PC-9 (cell line): ENCODE measurements around the gene SON.

ENCODE experiments used
- CTCF ChIP-seq: fragments of 200-600 bp; sonication (generic); conservative IDR thresholded peaks from 2 replicates; pipeline ENCODE4 v1.6.1; 2017; ENCODE audit warnings: mixed run types, antibody characterized with exemption, mild to moderate bottlenecking, moderate library complexity
- EZH2 ChIP-seq: fragments of 200-600 bp; sonication (generic); IDR thresholded peaks from 2 replicates; pipeline ENCODE4 v1.8.0; 2017; ENCODE audit warnings: antibody characterized with exemption, low read depth

- TF ChIP-seq EZH2 (no peak), CTCF (no peak)
These were observed 17.0 kb downstream of the SON start for GRCh38 chr21:33559813-33560212.
